ENCODE results near the gene TPP1. TPM values are rescaled to one million over a fixed set of nuclear protein-coding genes. Genes with fewer than 3 reads are reported as not detected.

TPP1 gene
- polyA plus RNA-seq, 3 donors: 218 to 359 (median 271) TPM

GRCh38 chr11:6570691-6571427 lies 48.4 kb downstream of the TPP1 start:
- WGBS (ENCODE audit: insufficient coverage): 95% methylated on average over 59 of the region's 62 CpGs
- Histone ChIP-seq H2AFZ (ENCODE audit: insufficient read depth, low read depth, low read length, poor library complexity, severe bottlenecking) (no peak overlapping the region), H3K4me2 (replicated peaks; ENCODE audit: extremely low read depth, low read length, poor library complexity, severe bottlenecking) (no peak overlapping the region), H3K27ac (ENCODE audit: low read depth in 1 of 2, low read length in 2 of 2) (no peak overlapping the region), H3K9ac (ENCODE audit: insufficient read depth, low read length, poor library complexity, severe bottlenecking) (no peak overlapping the region), H3K27me3 (ENCODE audit: control insufficient read depth in 2 of 2, insufficient read depth in 2 of 2, low read length in 2 of 2) (peaks cover 0 to 4% of the 10 kb centered on the region in 2 donors), H3K9me3 (replicated peaks in 1 of 2; ENCODE audit: control insufficient read depth in 1 of 2, insufficient read depth in 1 of 2, low read length in 2 of 2) (peaks cover 0 to 9% of the 10 kb centered on the region in 2 donors), H3K4me1 (ENCODE audit: control insufficient read depth in 1 of 2, insufficient read depth in 2 of 2, low read length in 2 of 2) (no peaks in the 10 kb centered on the region), H3K4me3 (replicated peaks in 1 of 3; ENCODE audit: low read depth in 2 of 3, low read length in 3 of 3) (no peak overlapping the region), H3K36me3 (replicated peaks in 1 of 2; ENCODE audit: control insufficient read depth in 1 of 2, insufficient read depth in 2 of 2, low read length in 2 of 2) (no peaks in the 10 kb centered on the region), H3K79me2 (ENCODE audit: insufficient read depth, low read length) (no peaks in the 10 kb centered on the region), H4K20me1 (ENCODE audit: insufficient read depth, low read length) (no peaks in the 10 kb centered on the region)
- H3K27ac Mint-ChIP-seq: no peak overlapping the region
- peak overlapping the region in 1 of 2 donors; percentile 30 for H3K4me3 Mint-ChIP-seq
- H3K9me3 Mint-ChIP-seq: peaks cover 0 to 15% (median 7%) of the 10 kb centered on the region in 7 donors
- no peak for TF ChIP-seq CTCF (IDR thresholded peaks at IDR 0.05)
- intact Hi-C loops (cut with micrococcal nuclease): no loop called here
- DNase-seq: no peak
- peaks cover 8% of the 10 kb centered on the region for H3K4me1 Mint-ChIP-seq
- H3K27me3 Mint-ChIP-seq (ENCODE audit: low read depth in 3 of 3): peaks cover 0 to 13% (median 12%) of the 10 kb centered on the region in 3 donors
- peaks cover 6 to 32% of the 10 kb centered on the region in 2 donors for H3K36me3 Mint-ChIP-seq

- peaks cover 0 to 13% (median 10%) of the 10 kb centered on the region in 3 donors for H3K27me3 Mint-ChIP-seq (ENCODE audit: low read depth in 3 of 3)
- peaks cover 8% of the 10 kb centered on the region for H3K4me1 Mint-ChIP-seq
- H3K4me1 ChIP-seq (ENCODE audit: control insufficient read depth in 1 of 2, insufficient read depth in 2 of 2, low read length in 2 of 2): no peaks in the 10 kb centered on the region
- H2AFZ ChIP-seq (ENCODE audit: insufficient read depth, low read depth, low read length, poor library complexity, severe bottlenecking): no peak overlapping the region
- H3K27me3 ChIP-seq (ENCODE audit: control insufficient read depth in 2 of 2, insufficient read depth in 2 of 2, low read length in 2 of 2): peaks cover 0 to 4% of the 10 kb centered on the region in 2 donors
- no peaks in the 10 kb centered on the region for H4K20me1 ChIP-seq (ENCODE audit: insufficient read depth, low read length)
- no peak overlapping the region for H3K9ac ChIP-seq (ENCODE audit: insufficient read depth, low read length, poor library complexity, severe bottlenecking)
- peaks cover 6 to 27% of the 10 kb centered on the region in 2 donors for H3K36me3 Mint-ChIP-seq
- H3K36me3 ChIP-seq (replicated peaks in 1 of 2; ENCODE audit: control insufficient read depth in 1 of 2, insufficient read depth in 2 of 2, low read length in 2 of 2): no peaks in the 10 kb centered on the region
- H3K27ac Mint-ChIP-seq: peak overlapping the region in 1 of 7 donors; percentile 28
- peaks cover 0 to 9% of the 10 kb centered on the region in 2 donors for H3K9me3 ChIP-seq (replicated peaks in 1 of 2; ENCODE audit: control insufficient read depth in 1 of 2, insufficient read depth in 1 of 2, low read length in 2 of 2)
- H3K4me3 ChIP-seq (replicated peaks in 1 of 3; ENCODE audit: low read depth in 2 of 3, low read length in 3 of 3): no peak overlapping the region
- 96% methylated on average over 4 of the region's 5 CpGs for WGBS (ENCODE audit: insufficient coverage)
- no peak overlapping the region for H3K27ac ChIP-seq (ENCODE audit: low read depth in 1 of 2, low read length in 2 of 2)
- no peaks in the 10 kb centered on the region for H3K79me2 ChIP-seq (ENCODE audit: insufficient read depth, low read length)
- H3K9me3 Mint-ChIP-seq: peaks cover 0 to 15% (median 7%) of the 10 kb centered on the region in 7 donors
- TF ChIP-seq CTCF (IDR thresholded peaks at IDR 0.05): no peak
- intact Hi-C loops (cut with micrococcal nuclease): no loop called here
- no peak overlapping the region for H3K4me2 ChIP-seq (replicated peaks; ENCODE audit: extremely low read depth, low read length, poor library complexity, severe bottlenecking)
- H3K4me3 Mint-ChIP-seq: no peak overlapping the region
- DNase-seq: no peak
Measured at GRCh38 chr11:6569706-6570105, 49.5 kb downstream of the TPP1 start.
